Activated CD8-positive, alpha-beta memory T cell treated with anti-CD3 and anti-CD28 coated beads, Interleukin-2, amount 10 ng/mL, durations not matched to agents 7 days and 5 days (primary cell): ENCODE results near the gene HMBS. TPM values are rescaled to one million over a fixed set of nuclear protein-coding genes. Genes with fewer than 3 reads are reported as not detected.
"Not testable (repeated sequence)": the region's sequence is repeated elsewhere in the genome, so short reads cannot be mapped to it uniquely, and the experiment has no call there.

ENCODE experiments used
- ATAC-seq: fragments of 150-1000 bp; cut with Tn5 transposase; one replicate; pipeline ENCODE4 v1.10.0; 2021; ENCODE audit warnings: moderate library complexity
- CTCF ChIA-PET: fragments of 350-600 bp; sonication (Branson Sonifier 250); formaldehyde crosslinking; loops from one replicate; lab custom pipeline; 2021; ENCODE audit warnings: antibody characterized with exemption; lab: Charles Lee
- DNase-seq: peaks from one replicate; pipeline ENCODE4 v3.0.0-alpha.2; 2020
- H3K27ac Mint-ChIP-seq: one replicate; pipeline ENCODE4 v1.8.0; 2021; ENCODE audit warnings: mild to moderate bottlenecking, mixed read lengths
- H3K27me3 Mint-ChIP-seq: one replicate; pipeline ENCODE4 v1.8.0; 2021; ENCODE audit warnings: mixed read lengths
- H3K36me3 Mint-ChIP-seq: one replicate; pipeline ENCODE4 v1.8.0; 2021; ENCODE audit warnings: mild to moderate bottlenecking, mixed read lengths
- H3K4me1 Mint-ChIP-seq: one replicate; pipeline ENCODE4 v1.8.0; 2021; ENCODE audit warnings: mixed read lengths
- H3K4me3 Mint-ChIP-seq: one replicate; pipeline ENCODE4 v1.8.0; 2021; ENCODE audit warnings: mild to moderate bottlenecking, moderate library complexity, mixed read lengths
- H3K9me3 Mint-ChIP-seq: one replicate; pipeline ENCODE4 v1.8.0; 2022; ENCODE audit warnings: low read depth, mixed read lengths
- total RNA-seq, 2 experiments: library from RNA; stranded (reverse); gene quantifications; one replicate each; pipeline ENCODE4 v1.2.3, GENCODE V29; 2021

HMBS gene
- 10 to 100 TPM; 26.6 to 36.7 TPM for total RNA-seq

GRCh38 chr11:119084663-119085436, at the start of gene HMBS:
TSS of gene HMBS (plus strand) at chr11:119084881. CDS start at chr11:119085034, 153 bp downstream.
- Mint-ChIP-seq H3K9me3 (no peaks in the 10 kb centered on the region), H3K4me1 (peaks cover 30% of the 10 kb centered on the region), H3K36me3 (peaks cover 20% of the 10 kb centered on the region), H3K27me3 (no peaks in the 10 kb centered on the region), H3K27ac (peak within 1 kb of the TSS; percentile 89), H3K4me3 (peak within 1 kb of the TSS; percentile 93)
- peak; percentile 90 for ATAC-seq
- CTCF ChIA-PET = interaction anchor here (0.6 to 4.0 kb wide), 14 partner anchors 10 to 597 kb away, joined by 3 to 27 read pairs (median 4); partner anchors contain the start of genes C2CD2L, HYOU1 and VPS11
- DNase-seq = peak; percentile 94

GRCh38 chr11:119038884-119039283, 45.8 kb upstream of the HMBS start:
- no peak for ATAC-seq
- H3K36me3 Mint-ChIP-seq = no peaks in the 10 kb centered on the region
- no peaks in the 10 kb centered on the region for H3K9me3 Mint-ChIP-seq
- peaks cover 2% of the 10 kb centered on the region for H3K27me3 Mint-ChIP-seq
- no peak for DNase-seq
- H3K4me1 Mint-ChIP-seq = peaks cover 6% of the 10 kb centered on the region
- no peak overlapping the region for H3K27ac Mint-ChIP-seq
- no peak overlapping the region for H3K4me3 Mint-ChIP-seq
- CTCF ChIA-PET = interaction anchor here (1.3 kb wide), 1 partner anchor 13 kb away, joined by 3 read pairs; no protein-coding TSS in a partner anchor

GRCh38 chr11:119039471-119039870, 45.2 kb upstream of the HMBS start:
- H3K27me3 Mint-ChIP-seq, H3K9me3 Mint-ChIP-seq, DNase-seq, ATAC-seq, H3K4me1 Mint-ChIP-seq, H3K27ac Mint-ChIP-seq, H3K36me3 Mint-ChIP-seq, H3K4me3 Mint-ChIP-seq: not testable (repeated sequence)
- CTCF ChIA-PET = interaction anchor here (1.3 kb wide), 1 partner anchor 12 kb away, joined by 3 read pairs; no protein-coding TSS in a partner anchor

- Mint-ChIP-seq H3K4me3 (no peak overlapping the region), H3K27me3 (peaks cover 2% of the 10 kb centered on the region), H3K9me3 (no peaks in the 10 kb centered on the region), H3K4me1 (peaks cover 6% of the 10 kb centered on the region), H3K27ac (no peak overlapping the region), H3K36me3 (peaks cover 10% of the 10 kb centered on the region)
- CTCF ChIA-PET = interaction anchor here (0.8 to 3.3 kb wide), 3 partner anchors 10 to 26 kb away, joined by 3 to 9 read pairs (median 3); partner anchors contain the start of genes RPS25 and VPS11
- ATAC-seq = peak; percentile 23
- DNase-seq = no peak
These were observed 42.7 kb upstream of the HMBS start for GRCh38 chr11:119041821-119042514.

GRCh38 chr11:119042927-119043326, 41.8 kb upstream of the HMBS start:
- CTCF ChIA-PET = interaction anchor here (2.5 to 3.3 kb wide), 2 partner anchors 11 to 13 kb away, joined by 9 read pairs; partner anchors contain the start of gene HYOU1
- DNase-seq (no peak), ATAC-seq (no peak)
- peaks cover 2% of the 10 kb centered on the region for H3K27me3 Mint-ChIP-seq
- H3K36me3 Mint-ChIP-seq = peaks cover 17% of the 10 kb centered on the region
- H3K27ac Mint-ChIP-seq = no peak overlapping the region
- H3K9me3 Mint-ChIP-seq = no peaks in the 10 kb centered on the region
- H3K4me1 Mint-ChIP-seq = peaks cover 6% of the 10 kb centered on the region
- H3K4me3 Mint-ChIP-seq = no peak overlapping the region

- H3K4me1 Mint-ChIP-seq = peaks cover 18% of the 10 kb centered on the region
- CTCF ChIA-PET = interaction anchor here (2.5 to 3.3 kb wide), 2 partner anchors 11 to 12 kb away, joined by 9 read pairs; partner anchors contain the start of gene HYOU1
- H3K27me3 Mint-ChIP-seq = no peaks in the 10 kb centered on the region
- DNase-seq (no peak), ATAC-seq (no peak)
- H3K4me3 Mint-ChIP-seq = no peak overlapping the region
- H3K27ac Mint-ChIP-seq = no peak overlapping the region
- H3K36me3 Mint-ChIP-seq = peaks cover 25% of the 10 kb centered on the region
- no peaks in the 10 kb centered on the region for H3K9me3 Mint-ChIP-seq
These were observed 40.0 kb upstream of the HMBS start for GRCh38 chr11:119044708-119045107.

GRCh38 chr11:119046489-119046888, 38.2 kb upstream of the HMBS start:
- Mint-ChIP-seq H3K4me3 (no peak overlapping the region), H3K36me3 (peaks cover 28% of the 10 kb centered on the region), H3K9me3 (no peaks in the 10 kb centered on the region), H3K4me1 (peaks cover 18% of the 10 kb centered on the region), H3K27me3 (no peaks in the 10 kb centered on the region), H3K27ac (no peak overlapping the region)
- DNase-seq (no peak), ATAC-seq (no peak)
- CTCF ChIA-PET = interaction anchor here (1.6 kb wide), 1 partner anchor 254 kb away, joined by 3 read pairs; no protein-coding TSS in a partner anchor

- H3K9me3 Mint-ChIP-seq = no peaks in the 10 kb centered on the region
- H3K4me1 Mint-ChIP-seq = peaks cover 18% of the 10 kb centered on the region
- H3K27me3 Mint-ChIP-seq = no peaks in the 10 kb centered on the region
- peaks cover 31% of the 10 kb centered on the region for H3K36me3 Mint-ChIP-seq
- no peak overlapping the region for H3K27ac Mint-ChIP-seq
- ATAC-seq (no peak), DNase-seq (no peak)
- H3K4me3 Mint-ChIP-seq = no peak overlapping the region
- CTCF ChIA-PET = interaction anchor here (1.2 to 2.4 kb wide), 3 partner anchors 9 to 20 kb away, joined by 3 to 10 read pairs (median 3); partner anchors contain the start of genes SLC37A4 and VPS11
These were observed 37.5 kb upstream of the HMBS start for GRCh38 chr11:119047205-119047604.

- Mint-ChIP-seq H3K4me3 (no peak overlapping the region), H3K9me3 (no peaks in the 10 kb centered on the region), H3K36me3 (peaks cover 42% of the 10 kb centered on the region), H3K27me3 (no peaks in the 10 kb centered on the region), H3K27ac (peak overlapping the region; percentile 29), H3K4me1 (peaks cover 25% of the 10 kb centered on the region)
- ATAC-seq (no peak), DNase-seq (no peak)
- CTCF ChIA-PET = interaction anchor here (1.2 to 2.4 kb wide), 2 partner anchors 17 to 19 kb away, joined by 3 to 10 read pairs; partner anchors contain the start of genes SLC37A4 and VPS11
These were observed 36.0 kb upstream of the HMBS start for GRCh38 chr11:119048644-119049043.

- Mint-ChIP-seq H3K4me1 (peaks cover 25% of the 10 kb centered on the region), H3K27ac (peak overlapping the region; percentile 29), H3K36me3 (peaks cover 46% of the 10 kb centered on the region), H3K4me3 (no peak overlapping the region), H3K9me3 (no peaks in the 10 kb centered on the region), H3K27me3 (no peaks in the 10 kb centered on the region)
- DNase-seq (no peak), ATAC-seq (no peak)
- CTCF ChIA-PET = interaction anchor here (2.4 kb wide), 1 partner anchor 17 kb away, joined by 10 read pairs; the partner anchor contains the start of gene SLC37A4
These were observed 35.6 kb upstream of the HMBS start for GRCh38 chr11:119049081-119049480.

- CTCF ChIA-PET = interaction anchor here (1.2 to 2.5 kb wide), 3 partner anchors 13 to 362 kb away, joined by 3 to 8 read pairs (median 3); partner anchors contain the start of gene VPS11
- H3K4me3 Mint-ChIP-seq = no peak overlapping the region
- no peak for ATAC-seq
These were observed 33.1 kb upstream of the HMBS start for GRCh38 chr11:119051440-119052162.

GRCh38 chr11:119052163-119052814, 32.4 kb upstream of the HMBS start:
- H3K4me1 Mint-ChIP-seq = peaks cover 40% of the 10 kb centered on the region
- H3K27me3 Mint-ChIP-seq = no peaks in the 10 kb centered on the region
- H3K9me3 Mint-ChIP-seq = no peaks in the 10 kb centered on the region
- peaks cover 39% of the 10 kb centered on the region for H3K36me3 Mint-ChIP-seq
- H3K4me3 Mint-ChIP-seq = no peak overlapping the region
- H3K27ac Mint-ChIP-seq = peak overlapping the region; percentile 26
- CTCF ChIA-PET = interaction anchor here (0.9 to 2.5 kb wide), 3 partner anchors 13 to 22 kb away, joined by 3 to 8 read pairs (median 3); partner anchors contain the start of genes SLC37A4 and VPS11
- DNase-seq (no peak), ATAC-seq (no peak)

More at GRCh38 chr11:119051440-119052162, 33.1 kb upstream of the HMBS start:
- Mint-ChIP-seq H3K4me1 (peaks cover 40% of the 10 kb centered on the region), H3K9me3 (no peaks in the 10 kb centered on the region), H3K36me3 (peaks cover 45% of the 10 kb centered on the region), H3K27me3 (no peaks in the 10 kb centered on the region), H3K27ac (peak overlapping the region; percentile 18)
- no peak for DNase-seq
